ENCODE data around the gene ATP9B. TPM values are rescaled to one million over a fixed set of nuclear protein-coding genes. Genes with fewer than 3 reads are reported as not detected.

The ATP9B gene
- total RNA-seq, 2 experiments from 2014 or later = 15.9 to 16.6 TPM

DNA sequence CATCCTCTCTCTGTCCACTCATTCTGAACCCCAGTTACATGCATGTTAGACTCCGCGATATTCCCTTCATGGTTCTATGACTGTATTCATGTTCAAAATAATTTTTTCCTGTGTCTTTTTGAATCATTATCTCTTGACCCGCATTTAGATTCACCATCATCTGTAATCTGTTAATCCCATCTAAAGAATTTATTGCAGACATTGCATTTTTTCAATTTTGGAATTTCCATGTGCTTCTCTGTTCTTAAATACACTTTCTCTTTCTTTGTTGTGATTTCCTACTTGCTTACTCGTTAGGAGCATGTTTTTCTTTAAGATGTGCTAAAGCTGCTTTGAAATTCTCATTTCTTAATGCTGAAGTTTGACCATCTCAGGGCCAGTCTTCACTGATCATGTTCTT is 122.2 kb downstream of the ATP9B start:
- no peak overlapping the region for H3K27ac Mint-ChIP-seq
- CTCF ChIA-PET = interaction anchor here (0.9 kb wide), 1 partner anchor 53 kb away, joined by 3 read pairs; no protein-coding TSS in a partner anchor
- intact Hi-C loops (cut with micrococcal nuclease) = no loop called here

DNA sequence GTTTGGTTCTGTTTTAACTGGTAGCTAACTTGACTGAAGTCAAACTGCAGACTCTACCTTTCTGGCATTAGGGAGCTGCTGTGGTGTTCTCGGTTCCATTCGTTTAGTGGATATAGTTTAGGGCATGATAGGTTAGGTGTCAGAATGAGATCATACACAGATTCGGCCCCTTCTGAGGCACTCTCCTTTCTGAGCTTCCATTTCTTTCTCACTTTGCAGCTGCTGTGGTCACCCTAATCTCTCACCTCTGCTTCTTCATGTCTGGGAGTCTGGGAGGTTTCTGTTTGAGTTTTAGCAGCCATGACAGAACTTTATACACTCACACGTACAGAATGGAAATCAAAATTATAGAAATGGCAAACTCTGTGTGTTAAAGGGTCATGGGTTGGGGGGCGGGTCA is 122.8 kb downstream of the ATP9B start:
- Mint-ChIP-seq H3K36me3 (peaks cover 10% of the 10 kb centered on the region), H3K9me3 (no peaks in the 10 kb centered on the region), H3K4me1 (ENCODE audit: low read depth) (peaks cover 8% of the 10 kb centered on the region), H3K27me3 (no peaks in the 10 kb centered on the region), H3K27ac (no peak overlapping the region), H3K4me3 (no peak overlapping the region)
- ChIA-PET CTCF (interaction anchor here (0.9 kb wide), 1 partner anchor 53 kb away, joined by 3 read pairs; no protein-coding TSS in a partner anchor), POLR2A (no interaction called here)
- intact Hi-C loops (cut with micrococcal nuclease) = no loop called here
- no peak for DNase-seq

More for the DNA sequence above, 122.2 kb downstream of the ATP9B start:
- POLR2A ChIA-PET = no interaction called here
- H3K27me3 Mint-ChIP-seq = no peaks in the 10 kb centered on the region
- no peak overlapping the region for H3K4me3 Mint-ChIP-seq
- peaks cover 10% of the 10 kb centered on the region for H3K4me1 Mint-ChIP-seq (ENCODE audit: low read depth)
- no peak for DNase-seq
- H3K9me3 Mint-ChIP-seq = no peaks in the 10 kb centered on the region
- peaks cover 10% of the 10 kb centered on the region for H3K36me3 Mint-ChIP-seq

DNA sequence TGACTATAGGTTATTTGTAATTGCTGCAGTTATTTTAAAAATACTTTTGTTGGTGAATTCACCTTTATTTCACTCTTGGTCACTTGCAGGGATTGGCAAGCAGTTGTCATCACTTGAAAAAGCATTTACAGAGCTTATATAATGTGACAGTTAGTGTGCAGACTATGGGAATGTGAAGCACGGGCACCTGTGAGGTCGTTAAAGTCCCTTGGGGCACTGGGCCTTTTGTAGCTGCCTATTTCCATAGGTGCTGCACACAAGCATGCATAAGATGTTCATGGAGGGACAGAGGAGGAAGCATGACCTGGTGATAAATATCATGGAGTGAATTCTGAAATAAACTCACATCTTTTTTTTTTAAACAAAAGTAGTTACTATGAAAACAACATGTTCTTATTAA is 124.6 kb downstream of the ATP9B start:
- DNase-seq = no peak
- no peak overlapping the region for H3K4me3 Mint-ChIP-seq
- no peak overlapping the region for H3K27ac Mint-ChIP-seq
- POLR2A ChIA-PET = no interaction called here
- CTCF ChIA-PET = no interaction called here
- intact Hi-C loops (cut with micrococcal nuclease) = no loop called here
- H3K9me3 Mint-ChIP-seq = no peaks in the 10 kb centered on the region
- peaks cover 12% of the 10 kb centered on the region for H3K36me3 Mint-ChIP-seq
- H3K4me1 Mint-ChIP-seq (ENCODE audit: low read depth) = peaks cover 6% of the 10 kb centered on the region
- H3K27me3 Mint-ChIP-seq = no peaks in the 10 kb centered on the region

DNA sequence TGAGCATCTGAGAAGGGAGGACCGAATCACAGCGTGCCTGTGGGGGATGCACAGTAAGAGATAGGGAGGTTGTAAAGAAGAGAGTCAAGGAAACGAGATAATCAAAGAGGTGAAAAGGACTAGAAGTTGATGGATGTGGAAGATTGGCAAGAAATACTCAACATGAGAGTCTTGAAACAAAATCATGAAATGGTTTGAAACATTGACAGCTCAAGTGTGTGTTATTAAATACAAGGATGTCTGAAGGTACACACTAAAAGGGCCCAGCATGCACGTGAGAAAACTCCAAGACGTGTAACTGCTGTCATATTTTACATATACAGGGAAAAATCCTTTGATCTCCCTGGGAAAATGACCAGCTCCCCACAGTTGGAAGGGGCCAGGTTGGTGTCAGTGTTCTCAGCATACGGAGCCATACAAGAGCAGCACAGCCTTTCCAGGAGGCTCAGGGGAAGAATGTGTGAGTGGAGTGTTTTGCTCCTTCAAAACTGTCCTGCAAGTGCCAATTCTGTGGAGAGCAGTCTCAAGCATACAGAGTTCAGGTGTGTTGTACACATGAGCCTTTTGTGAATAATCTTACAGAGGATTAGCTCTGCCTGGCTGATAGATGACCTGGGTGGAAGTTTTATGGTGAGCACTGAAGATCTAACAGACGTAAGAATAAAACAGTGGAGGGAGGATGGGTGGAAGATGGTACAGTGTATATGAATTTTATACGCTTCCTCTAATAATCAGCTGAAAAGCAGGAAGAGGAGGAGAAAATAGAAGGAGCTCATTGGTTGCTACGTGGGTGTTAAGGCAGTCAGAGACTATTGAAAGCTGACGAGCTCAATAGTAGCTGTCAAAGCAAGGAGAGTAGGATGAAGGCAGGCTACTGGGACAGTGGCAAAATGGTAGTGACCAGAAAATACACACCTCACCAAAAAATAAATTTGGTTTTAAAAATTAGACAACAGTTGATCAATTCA is 126.8 kb downstream of the ATP9B start:
- peaks cover 6% of the 10 kb centered on the region for H3K36me3 Mint-ChIP-seq
- peaks cover 15% of the 10 kb centered on the region for H3K4me1 Mint-ChIP-seq (ENCODE audit: low read depth)
- H3K4me3 Mint-ChIP-seq = no peak overlapping the region
- no peaks in the 10 kb centered on the region for H3K9me3 Mint-ChIP-seq
- H3K27me3 Mint-ChIP-seq = no peaks in the 10 kb centered on the region
- no peak for DNase-seq
- intact Hi-C loops (cut with micrococcal nuclease) = no loop called here
- ChIA-PET POLR2A (no interaction called here), CTCF (no interaction called here)
- no peak overlapping the region for H3K27ac Mint-ChIP-seq

DNA sequence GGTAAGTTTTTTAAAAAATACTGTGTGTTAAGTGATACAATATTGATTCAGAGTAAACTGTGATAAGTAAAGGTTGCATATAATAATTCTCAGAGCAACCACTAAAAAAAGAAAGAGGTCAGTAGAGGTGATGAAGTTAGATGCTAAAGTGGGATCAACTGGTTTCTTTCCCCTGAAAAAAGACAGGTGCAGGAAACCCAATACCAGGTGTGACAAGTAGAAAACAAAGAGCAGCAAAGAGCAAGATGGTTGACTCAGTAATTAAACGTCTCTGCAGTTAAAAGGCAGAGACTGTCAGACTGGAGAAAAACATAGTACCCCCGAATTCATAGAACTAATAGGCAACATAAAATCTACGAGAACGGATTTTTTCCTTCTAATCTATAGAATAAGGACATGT is 128.3 kb downstream of the ATP9B start:
- intact Hi-C loops (cut with micrococcal nuclease) = no loop called here
- no peak overlapping the region for H3K4me3 Mint-ChIP-seq
- POLR2A ChIA-PET = no interaction called here

DNA sequence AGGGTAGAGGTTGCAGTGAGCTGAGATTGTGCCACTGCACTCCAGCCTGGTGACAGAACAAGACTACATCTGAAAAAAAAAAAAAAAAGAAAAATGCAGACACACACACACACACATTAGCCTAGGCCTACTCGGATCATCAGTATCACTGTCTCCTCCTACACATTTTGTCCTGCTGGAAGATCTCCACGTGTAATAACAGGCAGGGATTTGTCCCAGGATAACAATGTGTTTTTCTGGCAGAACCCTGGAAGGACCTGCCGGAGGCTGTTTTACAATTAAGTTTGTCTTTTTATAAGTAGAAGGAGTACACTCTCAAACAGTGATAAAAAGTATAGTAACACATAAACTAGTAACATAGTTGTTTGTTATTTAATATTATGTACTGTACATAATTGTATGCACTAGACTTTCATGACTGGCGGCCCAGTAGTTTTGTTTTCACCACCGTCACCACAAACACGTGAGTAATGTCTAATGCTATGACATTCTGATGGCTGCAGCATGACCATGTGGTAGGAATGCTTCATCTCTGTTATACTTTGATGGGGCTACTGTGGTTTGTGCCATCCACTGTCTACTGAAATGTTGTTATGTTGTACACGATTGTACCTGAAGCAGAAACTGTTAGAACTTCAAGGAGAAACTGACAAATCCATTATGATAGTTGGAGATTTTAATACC is 130.6 kb downstream of the ATP9B start:
- intact Hi-C loops (cut with micrococcal nuclease) = loop anchor here (5.0 kb wide), 1 partner anchor 93 kb away; no protein-coding TSS in a partner anchor
- POLR2A ChIA-PET = no interaction called here
- CTCF ChIA-PET = no interaction called here

More for the DNA sequence above, 128.3 kb downstream of the ATP9B start:
- Mint-ChIP-seq H3K27me3 (no peaks in the 10 kb centered on the region), H3K9me3 (no peaks in the 10 kb centered on the region), H3K27ac (no peak overlapping the region), H3K36me3 (peaks cover 6% of the 10 kb centered on the region), H3K4me1 (ENCODE audit: low read depth) (peaks cover 13% of the 10 kb centered on the region)
- DNase-seq = no peak
- CTCF ChIA-PET = no interaction called here

DNA sequence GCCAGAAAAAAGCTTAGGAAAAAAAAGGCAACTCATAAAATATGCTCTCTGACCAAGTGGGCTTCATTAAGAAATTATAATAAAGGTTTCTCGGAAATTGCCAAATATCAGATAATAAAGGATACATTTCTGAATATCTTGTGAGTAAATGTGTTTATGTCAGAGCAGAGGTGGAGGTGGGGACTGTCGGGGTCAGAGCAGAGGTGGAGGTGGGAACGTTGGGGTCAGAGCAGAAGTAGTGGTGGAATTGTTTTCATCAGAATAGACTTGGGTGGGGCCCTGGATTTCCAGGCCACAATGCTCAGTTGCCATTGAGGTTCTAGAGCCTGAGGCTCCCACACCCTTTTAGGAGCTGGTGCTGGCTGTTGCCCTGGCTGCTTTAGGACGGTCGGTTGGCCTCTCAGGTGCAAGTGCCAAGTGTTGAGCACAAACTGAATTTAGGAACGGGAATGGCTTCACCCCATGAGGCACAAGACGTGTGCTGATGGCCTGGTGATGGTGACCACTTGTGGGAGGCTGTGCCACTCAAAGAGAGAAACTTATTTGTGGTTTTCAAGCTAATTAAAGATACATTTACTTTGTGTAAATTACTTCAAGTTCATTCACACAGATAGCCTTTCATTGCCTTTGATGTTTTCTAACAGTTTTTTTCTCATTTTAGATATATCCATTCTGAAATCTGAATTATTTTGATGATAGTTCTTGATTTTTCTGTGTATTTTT is 131.5 kb downstream of the ATP9B start:
- peaks cover 2% of the 10 kb centered on the region for H3K36me3 Mint-ChIP-seq
- POLR2A ChIA-PET = no interaction called here
- H3K9me3 Mint-ChIP-seq = no peaks in the 10 kb centered on the region
- H3K27ac Mint-ChIP-seq = no peak overlapping the region
- DNase-seq = no peak
- no peaks in the 10 kb centered on the region for H3K27me3 Mint-ChIP-seq
- H3K4me1 Mint-ChIP-seq (ENCODE audit: low read depth) = peaks cover 22% of the 10 kb centered on the region
- H3K4me3 Mint-ChIP-seq = no peak overlapping the region
- intact Hi-C loops (cut with micrococcal nuclease) = loop anchor here (5.0 kb wide), 1 partner anchor 93 kb away; no protein-coding TSS in a partner anchor
- CTCF ChIA-PET = no interaction called here

More for the DNA sequence above, 130.6 kb downstream of the ATP9B start:
- no peak overlapping the region for H3K27ac Mint-ChIP-seq
- no peaks in the 10 kb centered on the region for H3K27me3 Mint-ChIP-seq
- no peak overlapping the region for H3K4me3 Mint-ChIP-seq
- peaks cover 22% of the 10 kb centered on the region for H3K4me1 Mint-ChIP-seq (ENCODE audit: low read depth)
- H3K9me3 Mint-ChIP-seq = no peaks in the 10 kb centered on the region
- peaks cover 2% of the 10 kb centered on the region for H3K36me3 Mint-ChIP-seq
- no peak for DNase-seq

DNA sequence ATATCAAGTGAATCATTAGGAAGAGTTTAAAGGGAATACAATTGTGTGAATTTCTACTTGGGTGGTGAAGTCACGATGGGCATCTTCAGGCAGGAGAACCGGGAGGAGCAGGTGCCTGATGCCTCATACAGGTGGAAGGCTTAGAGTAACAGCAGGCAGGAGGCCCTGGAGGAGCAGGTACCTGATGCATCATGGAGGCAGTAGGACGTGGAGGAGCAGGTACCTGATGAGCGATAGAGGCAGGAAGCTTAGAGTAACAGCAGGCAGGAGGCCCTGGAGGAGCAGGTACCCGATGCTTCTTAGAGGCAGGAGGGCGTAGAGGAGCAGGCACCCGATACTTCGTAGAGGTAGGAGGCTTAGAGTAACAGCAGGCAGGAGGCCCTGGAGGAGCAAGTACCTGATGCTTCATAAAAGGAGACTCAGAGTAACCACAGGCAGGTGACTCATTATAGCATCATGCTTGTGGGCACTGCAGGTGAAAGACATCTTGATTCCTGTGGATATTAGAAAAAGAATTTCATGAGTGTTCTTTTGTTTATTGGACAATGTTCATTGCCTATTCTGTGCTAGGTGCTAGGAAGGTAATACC is 133.9 kb downstream of the ATP9B start:
- Mint-ChIP-seq H3K4me3 (no peak overlapping the region), H3K27me3 (no peaks in the 10 kb centered on the region), H3K4me1 (ENCODE audit: low read depth) (peaks cover 22% of the 10 kb centered on the region), H3K27ac (no peak overlapping the region), H3K9me3 (no peaks in the 10 kb centered on the region), H3K36me3 (peaks cover 4% of the 10 kb centered on the region)
- intact Hi-C loops (cut with micrococcal nuclease) = loop anchor here (5.0 kb wide), 1 partner anchor 96 kb away; no protein-coding TSS in a partner anchor
- ChIA-PET CTCF (no interaction called here), POLR2A (no interaction called here)
- peak; percentile 49 for DNase-seq

DNA sequence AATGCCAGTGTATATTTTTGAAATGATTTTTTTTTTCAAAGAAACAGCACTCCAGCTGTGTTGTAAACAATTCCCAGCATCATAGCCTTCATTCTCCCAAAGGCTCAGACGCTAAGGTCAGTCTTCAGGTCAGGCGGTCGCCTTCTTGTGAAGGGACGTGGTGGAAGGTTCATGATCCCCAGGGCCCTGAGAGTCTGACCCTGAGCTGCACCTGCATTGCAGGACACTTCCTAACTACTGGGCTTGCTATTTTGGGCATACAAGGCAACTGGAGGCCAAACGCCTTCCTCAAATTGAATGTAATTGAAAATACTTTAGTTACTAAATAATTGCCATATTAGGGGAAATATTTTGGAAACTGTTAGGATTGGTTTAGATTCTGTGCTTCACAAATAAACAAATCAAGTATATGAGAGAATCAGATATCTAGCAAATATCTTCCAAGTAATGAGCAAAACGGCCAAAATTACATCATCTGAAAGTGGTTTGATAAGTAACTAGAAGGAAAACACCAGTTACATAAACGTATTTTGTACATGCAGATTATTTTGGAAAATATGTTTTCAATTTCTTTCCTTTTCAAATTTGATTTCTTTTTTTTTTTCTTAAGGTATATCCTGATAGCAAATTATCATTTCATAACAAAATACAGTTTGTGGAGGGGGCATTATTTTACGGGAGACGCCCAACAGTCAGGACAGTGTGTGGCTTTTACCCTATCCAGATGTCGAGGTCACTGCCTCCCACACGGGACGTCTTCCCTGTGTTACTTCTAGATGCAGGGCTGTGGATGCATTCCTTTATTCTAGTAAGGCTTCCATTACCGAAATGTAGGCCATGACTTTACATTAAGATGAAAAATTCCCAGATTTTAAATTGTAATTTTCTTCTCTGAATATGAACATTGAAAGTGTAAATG is 136.0 kb downstream of the ATP9B start:
- Mint-ChIP-seq H3K4me3 (no peak overlapping the region), H3K4me1 (ENCODE audit: low read depth) (peaks cover 20% of the 10 kb centered on the region), H3K36me3 (peaks cover 9% of the 10 kb centered on the region), H3K27ac (no peak overlapping the region), H3K9me3 (no peaks in the 10 kb centered on the region), H3K27me3 (no peaks in the 10 kb centered on the region)
- POLR2A ChIA-PET = no interaction called here
- DNase-seq = no peak
- intact Hi-C loops (cut with micrococcal nuclease) = loop anchor here (5.0 kb wide), 1 partner anchor 98 kb away; no protein-coding TSS in a partner anchor
- CTCF ChIA-PET = no interaction called here

DNA sequence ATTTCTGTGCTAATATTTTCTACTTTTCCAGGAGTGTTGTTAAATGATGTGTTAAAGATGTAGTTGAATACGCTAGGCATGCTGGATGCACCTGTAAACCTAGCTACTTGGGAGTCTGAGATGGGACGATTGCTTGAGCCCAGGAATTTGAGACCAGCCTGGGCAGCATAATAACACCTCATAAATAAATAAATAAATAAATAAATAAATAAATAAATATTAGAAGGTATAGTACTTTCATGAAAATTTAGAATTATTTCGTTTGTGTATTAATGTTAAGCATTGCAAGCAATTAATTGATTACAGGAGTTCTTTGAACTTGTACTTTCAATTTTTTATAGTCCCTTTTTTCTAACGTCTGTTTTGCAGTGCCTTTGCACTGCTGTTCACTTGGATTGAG is 137.2 kb downstream of the ATP9B start:
- ChIA-PET CTCF (no interaction called here), POLR2A (no interaction called here)
- H3K4me1 Mint-ChIP-seq (ENCODE audit: low read depth) = peaks cover 13% of the 10 kb centered on the region
- no peaks in the 10 kb centered on the region for H3K9me3 Mint-ChIP-seq
- intact Hi-C loops (cut with micrococcal nuclease) = no loop called here
- H3K27me3 Mint-ChIP-seq = no peaks in the 10 kb centered on the region
- no peak overlapping the region for H3K27ac Mint-ChIP-seq
- H3K36me3 Mint-ChIP-seq = peaks cover 9% of the 10 kb centered on the region
- no peak for DNase-seq
- H3K4me3 Mint-ChIP-seq = no peak overlapping the region

DNA sequence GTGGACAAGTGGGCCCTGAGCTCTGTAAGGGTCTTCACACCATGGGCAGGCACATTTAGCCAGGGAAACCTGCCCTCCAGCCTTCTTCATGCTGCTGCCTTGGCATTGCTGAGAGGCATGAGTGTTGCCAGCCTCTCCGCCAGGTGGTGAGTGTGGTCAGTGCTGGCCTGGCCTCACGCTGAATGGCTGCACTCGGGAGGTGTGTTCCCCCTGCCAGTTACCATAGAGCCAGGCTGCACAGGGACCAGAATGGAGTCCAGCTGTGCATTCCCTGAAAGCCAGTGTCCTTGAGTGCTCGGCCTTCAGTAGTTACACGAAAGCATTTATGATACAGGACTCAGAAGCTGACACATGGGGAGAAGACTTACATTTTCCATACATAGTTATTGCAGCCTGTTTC is 139.7 kb downstream of the ATP9B start:
- H3K36me3 Mint-ChIP-seq = peaks cover 9% of the 10 kb centered on the region
- H3K9me3 Mint-ChIP-seq = no peaks in the 10 kb centered on the region
- ChIA-PET CTCF (interaction anchor here (0.6 to 1.6 kb wide), 2 partner anchors 14 to 78 kb away, joined by 3 to 4 read pairs; no protein-coding TSS in a partner anchor), POLR2A (no interaction called here)
- H3K27ac Mint-ChIP-seq = no peak overlapping the region
- no peaks in the 10 kb centered on the region for H3K4me1 Mint-ChIP-seq (ENCODE audit: low read depth)
- no peaks in the 10 kb centered on the region for H3K27me3 Mint-ChIP-seq
- intact Hi-C loops (cut with micrococcal nuclease) = no loop called here
- no peak overlapping the region for H3K4me3 Mint-ChIP-seq
- DNase-seq = no peak
